Cardiac muscle cell (in vitro differentiated cells and primary cell): ENCODE measurements around the gene ACTN4. TPM values are rescaled to one million over a fixed set of nuclear protein-coding genes. Genes with fewer than 3 reads are reported as not detected.

Source experiments
- DNase-seq, 2 donors: peaks; one replicate each; pipeline versions ENCODE4 v3.0.0 to v3.0.0-alpha.2; 2010 to 2017; ENCODE audit warnings: low read depth in 1 of 2, low spot score in 1 of 2
- H3K27ac ChIP-seq: fragments of 200-600 bp; sonication (generic); 2 replicates; pipeline ENCODE4 v1.5.1; 2016
- H3K27me3 ChIP-seq: fragments of 200-600 bp; sonication (generic); 2 replicates; pipeline ENCODE4 v1.6.0; 2016; ENCODE audit warnings: control low read depth
- H3K36me3 ChIP-seq: fragments of 200-600 bp; sonication (generic); 2 replicates; pipeline ENCODE4 v1.5.1; 2016; ENCODE audit warnings: control low read depth
- H3K4me1 ChIP-seq: fragments of 200-600 bp; sonication (generic); 2 replicates; pipeline ENCODE4 v1.8.1; 2017; ENCODE audit warnings: low read depth, mild to moderate bottlenecking, mixed run types
- H3K4me3 ChIP-seq: fragments of 200-600 bp; sonication (generic); 2 replicates; pipeline ENCODE4 v1.5.1; 2016; ENCODE audit warnings: mild to moderate bottlenecking
- H3K9me3 ChIP-seq: fragments of 200-600 bp; sonication (generic); 2 replicates; pipeline ENCODE4 v1.5.1; 2017; ENCODE audit warnings: low read depth, mild to moderate bottlenecking, control low read depth
- CTCF ChIP-seq: IDR thresholded peaks from 2 replicates; pipeline ENCODE4 v1.5.1; 2012; ENCODE audit warnings: low read depth, mild to moderate bottlenecking, low read length
- polyA plus RNA-seq: library from polyadenylated mRNA; unstranded; fragments of >200 nt; fragmentation: Nextera tagmentation; extraction: Ambion mirVana; gene quantifications from 2 replicates; pipeline ENCODE4 v1.2.1, GENCODE V29; 2016
- total RNA-seq: library from RNA; depleted of rRNA; stranded (reverse); fragments of >200 nt; gene quantifications from 2 replicates; pipeline ENCODE4 v1.2.3, GENCODE V29; 2016

ACTN4 gene
- total and polyA plus RNA-seq, 2 experiments from 2014 or later = 77.4 to 465 TPM

GRCh38 chr19:38708413-38709024, 61.1 kb downstream of the ACTN4 start:
- Histone ChIP-seq H3K4me1 (no peaks in the 10 kb centered on the region), H3K9me3 (no peaks in the 10 kb centered on the region), H3K27me3 (no peaks in the 10 kb centered on the region), H3K27ac (no peak overlapping the region), H3K36me3 (peaks cover 67% of the 10 kb centered on the region), H3K4me3 (no peak overlapping the region)
- no peak for DNase-seq
- no peak for TF ChIP-seq CTCF

GRCh38 chr19:38709119-38709518, 61.7 kb downstream of the ACTN4 start:
- peak overlapping the region; percentile 20 for H3K27ac ChIP-seq
- no peaks in the 10 kb centered on the region for H3K4me1 ChIP-seq
- H3K27me3 ChIP-seq = no peaks in the 10 kb centered on the region
- H3K4me3 ChIP-seq = no peak overlapping the region
- H3K36me3 ChIP-seq = peaks cover 63% of the 10 kb centered on the region
- DNase-seq = no peak
- no peak for TF ChIP-seq CTCF
- H3K9me3 ChIP-seq = no peaks in the 10 kb centered on the region

GRCh38 chr19:38709671-38710415, 62.4 kb downstream of the ACTN4 start:
- no peaks in the 10 kb centered on the region for H3K4me1 ChIP-seq
- TF ChIP-seq CTCF = no peak
- H3K27me3 ChIP-seq = no peaks in the 10 kb centered on the region
- H3K4me3 ChIP-seq = no peak overlapping the region
- peaks cover 59% of the 10 kb centered on the region for H3K36me3 ChIP-seq
- H3K9me3 ChIP-seq = no peaks in the 10 kb centered on the region
- no peak for DNase-seq
- H3K27ac ChIP-seq = peak overlapping the region; percentile 73

- Histone ChIP-seq H3K9me3 (no peaks in the 10 kb centered on the region), H3K36me3 (peaks cover 56% of the 10 kb centered on the region), H3K27me3 (no peaks in the 10 kb centered on the region), H3K27ac (peak overlapping the region; percentile 73), H3K4me3 (no peak overlapping the region), H3K4me1 (no peaks in the 10 kb centered on the region)
- no peak for DNase-seq
- no peak for TF ChIP-seq CTCF
Measured at GRCh38 chr19:38710416-38710702, 62.9 kb downstream of the ACTN4 start.

GRCh38 chr19:38710928-38711725, 63.7 kb downstream of the ACTN4 start:
- no peak overlapping the region for H3K4me3 ChIP-seq
- no peaks in the 10 kb centered on the region for H3K27me3 ChIP-seq
- DNase-seq = no peak
- no peak for TF ChIP-seq CTCF
- no peaks in the 10 kb centered on the region for H3K4me1 ChIP-seq
- no peaks in the 10 kb centered on the region for H3K9me3 ChIP-seq
- peak overlapping the region; percentile 73 for H3K27ac ChIP-seq
- peaks cover 54% of the 10 kb centered on the region for H3K36me3 ChIP-seq
